RWPE1 (cell line): Measurements from ENCODE around the gene NRXN3.

Experiments
- CTCF ChIA-PET: fragments of 350-600 bp; sonication (Branson Sonifier 250); formaldehyde crosslinking; extraction: SDS; loops from one replicate; lab custom pipeline; 2021; lab: Yijun Ruan, JAX
- POLR2A ChIA-PET: fragments of 400-600 bp; formaldehyde crosslinking; extraction: SDS; loops from one replicate; lab custom pipeline; 2020; ENCODE audit warnings: antibody characterized with exemption; ENCODE audit not compliant: low non-redundant PET; lab: Yijun Ruan, JAX
- DNase-seq: peaks from one replicate; pipeline ENCODE4 v3.0.0; 2012; ENCODE audit warnings: low spot score
- H3K27ac ChIP-seq: fragments of 450-650 bp; 2 replicates; pipeline ENCODE4 v1.5.1; 2017
- TF ChIP-seq, protein P1 (sequence below): fragments of 450-650 bp; conservative IDR thresholded peaks from 2 replicates; pipeline ENCODE4 v1.5.1; 2017; ENCODE audit warnings: low read depth, mild to moderate bottlenecking

Gene NRXN3

DNA sequence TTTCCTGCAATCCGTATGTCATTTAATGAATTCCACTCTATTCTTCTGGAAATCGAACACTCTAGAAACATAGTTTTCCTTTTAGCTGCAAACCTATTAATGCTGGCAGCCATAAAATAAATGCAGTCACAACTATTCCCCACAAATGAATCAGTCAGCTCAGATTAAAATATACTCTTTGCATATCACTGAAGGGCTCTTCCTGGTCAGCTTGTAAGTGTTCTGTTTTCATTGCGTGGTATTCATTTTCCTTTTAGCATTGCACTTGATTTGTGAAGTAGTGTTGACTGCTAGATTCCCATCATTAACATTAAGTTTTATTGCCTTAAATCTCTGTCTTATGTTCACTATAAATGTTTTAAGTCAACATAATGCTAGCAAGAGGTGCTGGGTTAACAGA, 1355.2 kb downstream of the NRXN3 start:
- no peak for DNase-seq
- H3K27ac ChIP-seq = no peak overlapping the region
- TF ChIP-seq, protein P1, sequence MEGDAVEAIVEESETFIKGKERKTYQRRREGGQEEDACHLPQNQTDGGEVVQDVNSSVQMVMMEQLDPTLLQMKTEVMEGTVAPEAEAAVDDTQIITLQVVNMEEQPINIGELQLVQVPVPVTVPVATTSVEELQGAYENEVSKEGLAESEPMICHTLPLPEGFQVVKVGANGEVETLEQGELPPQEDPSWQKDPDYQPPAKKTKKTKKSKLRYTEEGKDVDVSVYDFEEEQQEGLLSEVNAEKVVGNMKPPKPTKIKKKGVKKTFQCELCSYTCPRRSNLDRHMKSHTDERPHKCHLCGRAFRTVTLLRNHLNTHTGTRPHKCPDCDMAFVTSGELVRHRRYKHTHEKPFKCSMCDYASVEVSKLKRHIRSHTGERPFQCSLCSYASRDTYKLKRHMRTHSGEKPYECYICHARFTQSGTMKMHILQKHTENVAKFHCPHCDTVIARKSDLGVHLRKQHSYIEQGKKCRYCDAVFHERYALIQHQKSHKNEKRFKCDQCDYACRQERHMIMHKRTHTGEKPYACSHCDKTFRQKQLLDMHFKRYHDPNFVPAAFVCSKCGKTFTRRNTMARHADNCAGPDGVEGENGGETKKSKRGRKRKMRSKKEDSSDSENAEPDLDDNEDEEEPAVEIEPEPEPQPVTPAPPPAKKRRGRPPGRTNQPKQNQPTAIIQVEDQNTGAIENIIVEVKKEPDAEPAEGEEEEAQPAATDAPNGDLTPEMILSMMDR = no peak
- POLR2A ChIA-PET = no interaction called here
- CTCF ChIA-PET = interaction anchor here (0.6 to 0.7 kb wide), 2 partner anchors 34 to 1549 kb away, joined by 3 to 6 read pairs; no protein-coding TSS in a partner anchor

DNA sequence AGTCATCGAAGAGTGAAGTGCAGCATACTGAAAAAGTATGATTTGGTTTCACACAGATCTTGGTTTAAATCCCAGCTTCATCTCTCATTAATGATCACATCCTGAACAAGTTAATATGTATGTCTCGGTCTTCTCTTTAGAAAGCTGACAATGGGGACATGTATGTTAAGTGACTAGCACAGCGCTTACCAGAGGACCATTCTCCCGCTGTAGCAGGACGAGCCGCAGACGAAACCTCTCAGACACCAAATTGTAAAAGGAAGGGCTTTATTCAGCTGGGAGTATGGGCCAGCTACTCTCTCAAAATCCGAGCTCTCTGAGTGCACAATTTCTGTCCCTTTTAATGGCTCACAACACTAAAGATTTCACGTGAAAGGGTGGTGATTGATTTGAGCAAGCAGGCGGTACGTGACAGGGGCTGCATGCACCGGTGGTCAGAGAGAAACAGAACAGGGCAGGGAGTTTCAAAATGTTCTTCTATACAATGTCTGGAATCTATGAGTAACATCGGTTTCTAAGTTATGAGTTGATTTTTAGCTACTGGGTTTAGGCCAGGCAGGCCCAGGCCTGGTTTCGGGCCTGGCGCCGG, 1358.7 kb downstream of the NRXN3 start:
- no peak for DNase-seq
- CTCF ChIA-PET = no interaction called here
- TF ChIP-seq, protein P1 = no peak
- H3K27ac ChIP-seq = no peak overlapping the region
- POLR2A ChIA-PET = no interaction called here

DNA sequence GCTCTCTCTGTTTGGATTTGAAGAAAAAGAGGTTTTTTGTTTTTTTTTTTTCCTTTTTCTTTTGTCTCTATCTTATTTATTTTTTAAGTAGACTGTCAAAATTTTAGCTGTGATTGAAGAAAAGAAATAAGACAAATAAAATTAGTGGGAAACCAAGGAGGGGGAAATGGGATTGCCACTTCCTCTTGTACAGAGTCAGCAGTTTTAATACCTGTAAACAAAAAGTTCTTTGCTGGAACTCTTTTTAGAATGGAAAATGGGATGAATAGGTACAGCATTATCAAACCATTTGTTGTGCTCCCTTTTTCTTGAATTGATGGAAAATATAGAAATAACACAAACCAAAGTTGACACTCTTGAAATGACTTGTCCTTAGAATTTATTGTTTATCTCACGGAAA, 1360.4 kb downstream of the NRXN3 start:
- ChIA-PET CTCF (no interaction called here), POLR2A (no interaction called here)
- DNase-seq = no peak
- TF ChIP-seq, protein P1 = no peak
- no peak overlapping the region for H3K27ac ChIP-seq

DNA sequence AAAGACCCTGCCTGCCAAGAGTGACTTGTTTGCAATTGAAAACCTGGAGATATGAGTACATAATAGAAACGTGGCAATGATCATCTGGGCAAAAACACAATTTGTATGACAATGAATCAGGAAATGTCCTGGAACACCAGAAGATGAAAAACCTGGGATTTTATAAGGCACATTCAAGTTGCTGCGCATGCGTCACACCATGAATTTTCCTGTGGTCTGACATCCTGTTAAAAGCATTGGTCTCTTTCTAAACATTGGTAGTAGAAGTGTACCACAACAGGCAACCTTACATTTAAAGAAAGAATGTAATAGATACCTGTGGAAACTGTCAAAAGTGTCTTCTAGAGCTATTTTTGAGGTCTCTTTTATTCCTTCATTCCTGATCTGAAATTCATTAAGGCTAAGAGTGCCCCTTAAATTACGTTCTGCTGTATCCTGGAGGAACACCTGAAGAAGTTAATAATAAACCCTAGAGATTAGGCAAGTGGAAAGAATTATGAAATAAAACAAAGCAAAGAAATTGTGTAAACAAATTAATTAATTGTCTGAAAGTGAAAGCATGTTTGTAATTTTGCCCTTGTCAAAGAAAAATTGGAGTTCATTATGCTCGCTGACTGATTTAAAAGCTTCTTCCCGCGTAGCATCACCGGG, 1364.7 kb downstream of the NRXN3 start:
- ChIA-PET CTCF (no interaction called here), POLR2A (no interaction called here)
- no peak overlapping the region for H3K27ac ChIP-seq
- no peak for DNase-seq
- TF ChIP-seq, protein P1 = no peak

DNA sequence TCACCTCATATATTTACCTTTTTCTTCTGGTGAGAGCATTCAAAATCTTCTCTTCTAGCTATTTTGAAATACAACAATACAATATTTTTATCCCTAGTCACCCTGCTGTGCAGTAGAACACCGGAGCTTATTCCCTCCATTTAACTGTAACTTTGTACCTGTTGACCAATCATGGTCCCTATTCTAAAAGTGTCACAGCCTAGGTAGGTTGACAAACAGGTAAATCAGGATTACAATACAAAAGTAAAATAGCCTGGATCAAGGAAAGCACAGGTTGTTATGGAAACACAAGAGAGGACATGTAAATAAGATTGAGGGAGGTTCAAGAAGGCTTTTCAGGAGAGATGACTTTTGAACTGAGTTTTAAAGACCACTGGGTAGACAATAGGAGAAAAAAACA, 1370.2 kb downstream of the NRXN3 start:
- ChIA-PET POLR2A (no interaction called here), CTCF (no interaction called here)
- no peak for DNase-seq

DNA sequence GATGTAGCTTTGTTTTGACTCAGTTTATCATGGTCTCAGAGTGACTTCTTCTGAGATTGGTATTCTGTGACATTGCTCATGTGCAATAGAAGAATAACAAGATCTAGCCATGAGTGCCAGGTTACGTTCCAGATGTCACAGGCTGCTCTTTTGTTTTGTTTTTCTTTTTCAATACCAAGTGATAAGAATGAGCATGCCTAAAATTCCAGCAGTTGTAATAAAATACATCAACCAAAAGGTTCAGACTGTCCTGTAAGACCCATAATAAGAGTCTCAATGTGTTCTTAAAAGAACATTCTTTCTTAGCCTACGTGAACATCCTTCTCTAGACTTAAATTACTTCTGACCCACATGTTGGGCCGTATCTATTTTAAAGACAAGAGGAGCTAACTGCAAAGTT, 1371.9 kb downstream of the NRXN3 start:
- CTCF ChIA-PET = interaction anchor here (0.6 kb wide), 1 partner anchor 165 kb away, joined by 3 read pairs; no protein-coding TSS in a partner anchor
- POLR2A ChIA-PET = no interaction called here
- no peak for DNase-seq
- H3K27ac ChIP-seq = no peak overlapping the region
- TF ChIP-seq, protein P1 = no peak

More for the DNA sequence above, 1370.2 kb downstream of the NRXN3 start:
- TF ChIP-seq, protein P1 = no peak
- no peak overlapping the region for H3K27ac ChIP-seq
